Measurements from ENCODE around the gene PYDC1.
"Not testable (repeated sequence)": the region's sequence is repeated elsewhere in the genome, so short reads cannot be mapped to it uniquely, and the experiment has no call there.

PYDC1 gene

GRCh38 chr16:31216422-31217135, at the start of gene PYDC1:
Gene PYDC1 (minus strand): TSS chr16:31217135. CDS start chr16:31217028, 107 bp downstream.
- no peak for DNase-seq (ENCODE audit: low read depth)

- DNase-seq (ENCODE audit: low read depth) = no peak
Measured at GRCh38 chr16:31265329-31266245, 48.7 kb upstream of the PYDC1 start.

GRCh38 chr16:31262084-31262483, 45.1 kb upstream of the PYDC1 start:
- no peak for DNase-seq (ENCODE audit: low read depth)

GRCh38 chr16:31260136-31260931, 43.4 kb upstream of the PYDC1 start:
- no peak for DNase-seq (ENCODE audit: low read depth)

- no peak for DNase-seq (ENCODE audit: low read depth)
Measured at GRCh38 chr16:31258366-31258765, 41.4 kb upstream of the PYDC1 start.

- no peak for DNase-seq (ENCODE audit: low read depth)
Measured at GRCh38 chr16:31256466-31256865, 39.5 kb upstream of the PYDC1 start.

GRCh38 chr16:31253642-31254045, 36.7 kb upstream of the PYDC1 start:
- no peak for DNase-seq (ENCODE audit: low read depth)

GRCh38 chr16:31251435-31251834, 34.5 kb upstream of the PYDC1 start:
- no peak for DNase-seq (ENCODE audit: low read depth)

GRCh38 chr16:31250782-31251384, 33.9 kb upstream of the PYDC1 start:
- DNase-seq (ENCODE audit: low read depth) = no peak

- no peak for DNase-seq (ENCODE audit: low read depth)
Measured at GRCh38 chr16:31248344-31248743, 31.4 kb upstream of the PYDC1 start.

- no peak for DNase-seq (ENCODE audit: low read depth)
Measured at GRCh38 chr16:31246296-31246695, 29.4 kb upstream of the PYDC1 start.

- not testable (repeated sequence) for DNase-seq (ENCODE audit: low read depth)
Measured at GRCh38 chr16:31245598-31245997, 28.7 kb upstream of the PYDC1 start.

GRCh38 chr16:31243734-31244670, 27.1 kb upstream of the PYDC1 start:
- no peak for DNase-seq (ENCODE audit: low read depth)

- DNase-seq (ENCODE audit: low read depth) = peak; percentile 12
Measured at GRCh38 chr16:31242206-31242605, 25.3 kb upstream of the PYDC1 start.

GRCh38 chr16:31238041-31238440, 21.1 kb upstream of the PYDC1 start:
- DNase-seq (ENCODE audit: low read depth) = no peak

- DNase-seq (ENCODE audit: low read depth) = no peak
Measured at GRCh38 chr16:31229501-31229900, 12.6 kb upstream of the PYDC1 start.

- no peak for DNase-seq (ENCODE audit: low read depth)
Measured at GRCh38 chr16:31228206-31228605, 11.3 kb upstream of the PYDC1 start.

GRCh38 chr16:31225193-31225592, 8.3 kb upstream of the PYDC1 start:
- no peak for DNase-seq (ENCODE audit: low read depth)

- no peak for DNase-seq (ENCODE audit: low read depth)
Measured at GRCh38 chr16:31224092-31224955, 7.4 kb upstream of the PYDC1 start.

GRCh38 chr16:31223044-31223443, 6.1 kb upstream of the PYDC1 start:
- DNase-seq (ENCODE audit: low read depth) = no peak

Data from fibroblast of gingiva (primary cell).